Activated effector memory CD4-positive, alpha-beta T cell treated with anti-CD3 and anti-CD28 coated beads, Interleukin-2, amount 50 U/mL, for 16 hours (primary cell): ENCODE results near the gene ABCA12.

ENCODE experiments used
- DNase-seq: peaks from one replicate; pipeline ENCODE4 v3.0.0-alpha.2; 2020

ABCA12 gene

DNA sequence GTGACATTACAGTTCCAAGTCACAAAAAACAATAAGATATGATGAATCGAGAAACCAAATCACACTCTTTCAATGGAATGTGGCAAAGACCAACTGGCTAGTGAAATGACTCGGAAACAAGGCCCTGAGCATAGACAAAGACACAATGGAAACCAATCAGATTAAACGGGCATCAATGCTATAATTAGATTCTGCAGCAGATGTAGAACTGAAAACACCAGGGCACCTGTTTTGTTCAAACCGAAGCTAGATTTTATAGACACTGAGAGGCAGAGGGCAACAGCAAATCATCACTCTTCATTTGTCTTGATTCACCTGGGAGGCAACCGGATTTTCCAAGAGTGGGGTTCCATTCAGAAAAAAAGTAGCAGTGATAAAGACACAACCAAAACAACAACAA lies 236.1 kb downstream of the ABCA12 start:
- no peak for DNase-seq

DNA sequence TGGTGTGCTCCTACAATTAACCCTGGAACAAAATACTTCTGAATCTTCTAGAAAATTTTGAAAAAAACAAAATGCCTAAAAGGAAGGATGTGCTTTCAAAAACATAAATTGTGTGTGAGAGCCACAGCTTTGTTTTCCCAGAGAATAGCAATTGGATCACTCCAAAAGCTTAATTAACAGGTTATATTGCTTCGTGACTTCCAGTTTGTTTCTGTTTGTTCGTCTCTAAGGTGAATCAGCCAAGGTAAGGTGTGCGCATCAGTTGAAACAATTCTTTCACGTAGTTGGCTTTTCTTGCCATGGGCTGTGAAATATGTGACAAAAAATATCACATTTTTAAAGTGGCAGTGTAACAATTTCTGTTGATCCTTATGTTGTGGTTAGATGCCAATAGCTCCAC lies 238.7 kb downstream of the ABCA12 start:
- no peak for DNase-seq

DNA sequence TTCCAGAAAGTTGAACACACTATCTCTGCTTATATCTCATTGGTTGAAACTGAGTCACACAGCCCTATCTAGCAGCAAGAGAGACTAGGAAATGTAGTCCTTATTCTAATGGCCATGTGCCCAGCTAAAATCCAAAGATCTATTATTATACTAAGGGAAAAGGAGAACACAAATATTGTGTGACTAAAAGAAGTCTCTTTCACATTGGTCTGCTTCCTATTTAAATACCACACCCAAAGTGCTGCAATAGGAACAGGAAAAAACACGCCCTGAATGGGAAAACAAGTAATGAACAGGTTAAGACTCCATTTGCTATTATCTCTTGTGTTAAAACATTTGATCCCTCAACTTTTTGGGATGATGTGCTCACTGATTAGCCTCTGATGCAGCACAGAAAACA lies 242.2 kb downstream of the ABCA12 start:
- DNase-seq = no peak

DNA sequence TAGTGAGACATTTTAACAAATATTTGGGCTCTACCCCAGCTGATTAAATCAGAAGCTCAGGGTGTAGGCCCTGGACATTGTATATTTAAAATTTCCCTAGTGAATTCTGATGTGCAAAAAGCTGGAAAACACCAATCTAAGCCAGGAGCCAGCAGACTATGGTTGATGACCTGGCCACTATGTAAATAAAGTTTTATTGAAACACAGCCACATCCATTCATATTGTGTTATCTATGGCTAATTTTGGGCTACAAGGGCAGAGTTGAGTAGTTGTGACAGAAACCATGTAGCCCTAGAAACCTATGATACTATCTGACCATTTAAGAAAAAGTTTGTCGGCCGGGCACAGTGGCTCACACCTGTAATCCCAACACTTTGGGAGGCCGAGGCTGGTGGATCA lies 243.0 kb downstream of the ABCA12 start:
- no peak for DNase-seq

DNA sequence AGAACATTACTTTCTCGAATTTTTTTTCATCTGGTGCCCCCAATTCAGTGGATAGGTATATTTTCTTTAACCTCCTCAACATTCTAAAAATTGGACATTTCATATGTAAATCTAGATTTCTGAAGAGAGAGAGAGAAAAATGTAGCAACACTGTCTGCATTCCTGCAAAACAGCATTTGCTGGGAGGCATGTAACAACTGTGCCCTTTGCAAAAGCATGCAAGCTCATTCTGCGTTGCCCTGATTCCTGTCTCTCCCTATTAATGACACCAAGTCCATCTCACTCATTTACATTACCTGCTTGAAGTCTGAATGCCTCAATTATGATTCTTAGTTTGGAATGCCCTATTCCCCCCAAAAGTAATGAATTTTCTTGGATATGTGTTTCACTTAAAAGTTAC lies 249.1 kb downstream of the ABCA12 start:
- DNase-seq = no peak

DNA sequence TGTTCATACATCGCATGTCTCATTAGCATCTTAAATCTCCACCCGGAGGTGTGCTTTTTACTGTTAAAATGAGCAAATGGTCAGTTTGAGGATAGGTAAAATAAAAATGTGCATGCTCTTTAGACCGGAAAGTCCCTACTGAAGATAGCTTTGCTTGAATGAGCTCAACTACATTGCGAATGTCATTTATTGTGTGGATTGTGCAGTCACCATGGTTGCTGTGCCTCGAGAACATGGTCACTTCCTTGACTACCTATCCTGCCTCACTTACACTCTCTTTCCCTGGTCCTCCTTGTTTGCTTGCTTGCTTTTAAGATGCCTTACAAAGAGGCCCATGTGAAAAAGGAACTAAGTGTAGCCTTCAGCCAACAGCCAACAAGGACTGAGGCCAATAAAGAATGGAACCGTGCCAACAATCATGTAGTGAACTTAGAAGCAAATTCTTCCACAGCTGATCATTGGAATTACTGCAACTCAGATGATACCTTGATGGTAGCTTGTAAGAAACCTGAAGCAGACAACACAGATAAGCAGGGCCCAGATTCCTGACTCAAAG lies 256.7 kb downstream of the ABCA12 start:
- DNase-seq = no peak
